AG10803 (cell line): ENCODE measurements around the gene LSS.

Experiments
- DNase-seq: peaks from one replicate; pipeline ENCODE4 v3.0.0; 2010; ENCODE audit warnings: low read depth
- H3K4me3 ChIP-seq: 2 replicates; pipeline ENCODE4 v1.5.1; 2011; ENCODE audit warnings: mild to moderate bottlenecking, low read length, control low read depth
- TF ChIP-seq, protein P1 (sequence below): conservative IDR thresholded peaks from 2 replicates; pipeline ENCODE4 v1.5.1; 2011; ENCODE audit warnings: mild to moderate bottlenecking, low read length, control low read depth, inconsistent platforms

Gene LSS

DNA sequence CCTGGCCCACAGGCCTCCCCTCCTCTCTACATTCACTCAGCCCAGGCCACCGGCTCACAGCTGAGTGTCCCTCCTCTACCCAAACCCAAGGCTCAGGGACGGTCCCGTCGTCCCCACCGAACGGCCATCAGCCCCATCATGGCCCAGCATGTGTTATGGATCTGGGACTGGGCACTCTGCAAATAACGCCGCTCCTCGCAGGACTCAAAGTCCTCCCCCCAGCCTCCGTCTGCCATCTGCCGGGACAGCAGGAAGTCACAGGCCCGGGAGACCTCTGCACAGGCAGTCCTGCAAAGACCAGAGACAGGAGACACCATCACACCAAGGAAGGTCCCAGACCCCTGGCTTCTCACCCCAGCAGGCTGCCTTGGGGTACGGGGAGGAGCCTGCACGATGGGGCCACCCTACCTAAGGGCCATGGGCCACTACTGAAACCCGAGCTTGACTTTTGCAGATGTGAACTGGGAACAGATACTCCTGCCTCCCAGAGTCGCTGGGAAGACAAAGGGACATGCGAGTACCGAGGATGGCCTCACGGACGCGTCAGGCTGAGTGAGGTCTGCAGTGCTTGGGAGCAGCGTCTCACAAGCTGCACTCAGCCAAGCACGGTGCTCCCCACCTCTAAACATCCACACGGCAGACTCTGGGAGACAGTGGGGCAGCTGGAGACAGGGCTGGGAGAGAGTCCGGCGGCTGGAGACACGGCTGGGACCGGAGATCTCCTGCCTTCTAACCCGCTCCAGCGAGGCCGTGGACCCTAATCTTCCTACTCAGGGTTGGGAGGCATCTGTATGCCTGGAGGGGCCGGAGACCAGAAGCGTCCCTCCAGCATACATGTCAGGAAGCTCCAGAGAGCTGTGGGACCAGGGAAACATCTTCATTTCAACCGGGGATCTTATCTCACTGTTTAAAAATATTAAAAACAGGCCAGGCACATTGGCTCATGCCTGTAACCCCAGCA is 33.9 kb downstream of the LSS start:
- TF ChIP-seq, protein P1, sequence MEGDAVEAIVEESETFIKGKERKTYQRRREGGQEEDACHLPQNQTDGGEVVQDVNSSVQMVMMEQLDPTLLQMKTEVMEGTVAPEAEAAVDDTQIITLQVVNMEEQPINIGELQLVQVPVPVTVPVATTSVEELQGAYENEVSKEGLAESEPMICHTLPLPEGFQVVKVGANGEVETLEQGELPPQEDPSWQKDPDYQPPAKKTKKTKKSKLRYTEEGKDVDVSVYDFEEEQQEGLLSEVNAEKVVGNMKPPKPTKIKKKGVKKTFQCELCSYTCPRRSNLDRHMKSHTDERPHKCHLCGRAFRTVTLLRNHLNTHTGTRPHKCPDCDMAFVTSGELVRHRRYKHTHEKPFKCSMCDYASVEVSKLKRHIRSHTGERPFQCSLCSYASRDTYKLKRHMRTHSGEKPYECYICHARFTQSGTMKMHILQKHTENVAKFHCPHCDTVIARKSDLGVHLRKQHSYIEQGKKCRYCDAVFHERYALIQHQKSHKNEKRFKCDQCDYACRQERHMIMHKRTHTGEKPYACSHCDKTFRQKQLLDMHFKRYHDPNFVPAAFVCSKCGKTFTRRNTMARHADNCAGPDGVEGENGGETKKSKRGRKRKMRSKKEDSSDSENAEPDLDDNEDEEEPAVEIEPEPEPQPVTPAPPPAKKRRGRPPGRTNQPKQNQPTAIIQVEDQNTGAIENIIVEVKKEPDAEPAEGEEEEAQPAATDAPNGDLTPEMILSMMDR = no peak
- no peak for DNase-seq
- H3K4me3 ChIP-seq = no peak overlapping the region

GRCh38 chr21:46193829-46194373 is 34.7 kb downstream of the LSS start:
- TF ChIP-seq, protein P1 = no peak
- no peak overlapping the region for H3K4me3 ChIP-seq
- DNase-seq = no peak

- H3K4me3 ChIP-seq = no peak overlapping the region
- TF ChIP-seq, protein P1 = no peak
- no peak for DNase-seq
Measured at GRCh38 chr21:46191686-46192575, 36.6 kb downstream of the LSS start.

GRCh38 chr21:46191257-46191685 is 37.3 kb downstream of the LSS start:
- DNase-seq = peak; percentile 81
- no peak overlapping the region for H3K4me3 ChIP-seq
- TF ChIP-seq, protein P1 = no peak

DNA sequence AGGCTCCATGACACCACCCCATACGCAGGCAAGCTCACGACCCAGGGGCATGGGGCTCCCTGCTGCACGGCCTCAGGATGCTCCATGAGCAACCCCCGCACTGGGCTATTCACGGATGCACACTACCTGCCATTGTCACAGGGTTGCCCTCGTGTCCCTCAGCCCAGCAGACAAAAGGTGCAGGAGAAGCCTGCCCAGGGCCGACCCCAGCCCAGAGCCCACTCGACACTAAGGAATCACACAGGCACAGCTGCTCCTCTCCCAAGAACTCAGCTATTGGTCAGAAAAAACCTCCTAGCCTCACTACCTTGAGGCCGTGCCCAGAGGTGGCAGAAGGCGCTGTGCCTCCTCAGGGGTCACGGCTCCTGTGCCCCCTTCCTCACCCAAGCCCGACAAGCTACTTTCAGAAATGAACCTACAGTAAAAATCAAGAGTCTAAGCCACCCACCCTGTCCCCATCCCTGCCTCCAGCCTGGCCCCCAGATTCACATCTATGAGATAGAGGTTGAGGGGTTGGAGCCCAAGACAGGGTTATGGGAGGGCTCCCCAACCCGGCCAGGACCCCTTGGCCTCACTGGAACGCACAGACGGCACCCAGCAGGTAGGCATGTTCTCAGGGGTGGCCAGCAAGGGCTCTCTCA is 38.0 kb downstream of the LSS start:
- DNase-seq = no peak
- TF ChIP-seq, protein P1 = no peak
- no peak overlapping the region for H3K4me3 ChIP-seq

DNA sequence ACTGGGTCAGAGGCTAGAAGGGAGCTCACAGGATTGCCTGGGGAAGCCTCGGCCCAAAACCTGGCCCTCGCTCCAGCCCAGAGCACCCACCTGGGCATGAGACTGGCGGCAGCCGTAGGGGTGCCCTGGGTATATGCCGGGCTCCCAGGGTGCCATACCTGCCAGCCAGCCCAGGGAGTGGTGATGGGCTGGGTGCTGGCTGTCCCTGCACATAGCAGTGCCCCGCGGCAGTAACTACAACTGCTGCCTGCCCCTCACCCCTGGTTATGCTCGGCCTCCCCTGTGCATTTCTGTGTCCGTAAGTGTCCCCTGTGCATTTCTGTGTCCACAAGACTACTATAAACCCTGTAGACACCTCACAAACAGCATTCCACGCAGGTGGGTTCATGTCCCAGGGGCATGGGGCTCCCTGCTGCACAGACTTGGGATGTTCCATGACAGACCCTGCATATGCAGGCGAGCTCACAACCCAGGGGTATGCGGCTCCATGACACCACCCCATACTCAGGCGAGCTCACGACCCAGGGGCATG is 38.5 kb downstream of the LSS start:
- no peak for DNase-seq
- TF ChIP-seq, protein P1 = no peak
- H3K4me3 ChIP-seq = no peak overlapping the region
